HT1080 (cell line): ENCODE data around the gene NUP210. TPM values are rescaled to one million over a fixed set of nuclear protein-coding genes. Genes with fewer than 3 reads are reported as not detected.
"Not testable (repeated sequence)": the region's sequence is repeated elsewhere in the genome, so short reads cannot be mapped to it uniquely, and the experiment has no call there.

Experiments
- DNase-seq: peaks from one replicate; pipeline ENCODE4 v3.0.0-alpha.2; 2015; ENCODE audit warnings: low read depth
- total RNA-seq: library from RNA; depleted of rRNA; stranded (reverse); fragments of >200 nt; shearing (Covaris generic); gene quantifications from 2 replicates; pipeline ENCODE4 v1.2.3, GENCODE V29; 2014

The NUP210 gene
- total RNA-seq, 1 experiment from 2014 or later = 0.39 TPM

- DNase-seq = not testable (repeated sequence)
These were observed 10.3 kb upstream of the NUP210 start for GRCh38 chr3:13430411-13430875.

GRCh38 chr3:13429631-13430291 is 9.6 kb upstream of the NUP210 start:
- DNase-seq = no peak

GRCh38 chr3:13428678-13429077 is 8.6 kb upstream of the NUP210 start:
- not testable (repeated sequence) for DNase-seq

GRCh38 chr3:13427662-13428603 is 7.8 kb upstream of the NUP210 start:
- DNase-seq = no peak

GRCh38 chr3:13426591-13426990 is 6.5 kb upstream of the NUP210 start:
- no peak for DNase-seq

GRCh38 chr3:13425689-13426088 is 5.6 kb upstream of the NUP210 start:
- DNase-seq = no peak

- no peak for DNase-seq
These were observed 4.9 kb upstream of the NUP210 start for GRCh38 chr3:13424865-13425617.

- DNase-seq = no peak
These were observed 4.2 kb upstream of the NUP210 start for GRCh38 chr3:13424141-13424844.

- DNase-seq = peak; percentile 10
These were observed 976 bp upstream of the NUP210 start for GRCh38 chr3:13420831-13421765.

- DNase-seq = no peak
These were observed 547 bp downstream of the NUP210 start for GRCh38 chr3:13419505-13420044.

- DNase-seq = no peak
These were observed 2.8 kb downstream of the NUP210 start for GRCh38 chr3:13417166-13417947.

- DNase-seq = no peak
These were observed 3.9 kb downstream of the NUP210 start for GRCh38 chr3:13415997-13416793.

GRCh38 chr3:13415236-13415986 is 4.7 kb downstream of the NUP210 start:
- no peak for DNase-seq

- DNase-seq = peak; percentile 17
These were observed 5.9 kb downstream of the NUP210 start for GRCh38 chr3:13414040-13414729.

GRCh38 chr3:13411186-13411860 is 8.8 kb downstream of the NUP210 start:
- DNase-seq = no peak

- no peak for DNase-seq
These were observed 11.2 kb downstream of the NUP210 start for GRCh38 chr3:13408890-13409289.
